Lower leg skin (tissue), 3 donors: Measurements from ENCODE around the gene GINS2.

Experiments
- CTCF ChIP-seq, 3 donors: fragments of 450-650 bp; IDR thresholded peaks; one replicate each; pipeline ENCODE4 v1.5.1; 2016; ENCODE audit warnings: antibody characterized with exemption in 3 of 3, mild to moderate bottlenecking in 3 of 3, moderate library complexity in 2 of 3
- POLR2A ChIP-seq, 2 donors: fragments of 450-650 bp; IDR thresholded peaks; one replicate each; pipeline ENCODE4 v1.6.1; 2016 to 2017; ENCODE audit warnings: antibody characterized with exemption in 2 of 2, mild to moderate bottlenecking in 1 of 2, moderate library complexity in 1 of 2

GRCh38 chr16:85657267-85657650 is 31.5 kb downstream of the GINS2 start:
- no peak for TF ChIP-seq CTCF (IDR thresholded peaks at IDR 0.05)
- TF ChIP-seq POLR2A (IDR thresholded peaks at IDR 0.05): no peak
